Endometrial microvascular endothelial cells (primary cell): ENCODE results near the gene KSR1. TPM values are rescaled to one million over a fixed set of nuclear protein-coding genes. Genes with fewer than 3 reads are reported as not detected.
"Not testable (repeated sequence)": the region's sequence is repeated elsewhere in the genome, so short reads cannot be mapped to it uniquely, and the experiment has no call there.

ENCODE experiments used
- in situ Hi-C: cut with HindIII; loops from 2 replicates; pipeline ENCODE4 v1.10.0; 2017; ENCODE audit warnings: low sequenced_read_pairs, low pct_unique_long_range_greater_than_20kb; ENCODE audit errors: inconsistent ontology term
- total RNA-seq: library from RNA; depleted of rRNA; stranded (reverse); fragments of >200 nt; gene quantifications from one replicate; pipeline ENCODE4 v1.2.3, GENCODE V29; 2015; ENCODE audit errors: inconsistent ontology term

The KSR1 gene
- total RNA-seq: 29.9 TPM

DNA sequence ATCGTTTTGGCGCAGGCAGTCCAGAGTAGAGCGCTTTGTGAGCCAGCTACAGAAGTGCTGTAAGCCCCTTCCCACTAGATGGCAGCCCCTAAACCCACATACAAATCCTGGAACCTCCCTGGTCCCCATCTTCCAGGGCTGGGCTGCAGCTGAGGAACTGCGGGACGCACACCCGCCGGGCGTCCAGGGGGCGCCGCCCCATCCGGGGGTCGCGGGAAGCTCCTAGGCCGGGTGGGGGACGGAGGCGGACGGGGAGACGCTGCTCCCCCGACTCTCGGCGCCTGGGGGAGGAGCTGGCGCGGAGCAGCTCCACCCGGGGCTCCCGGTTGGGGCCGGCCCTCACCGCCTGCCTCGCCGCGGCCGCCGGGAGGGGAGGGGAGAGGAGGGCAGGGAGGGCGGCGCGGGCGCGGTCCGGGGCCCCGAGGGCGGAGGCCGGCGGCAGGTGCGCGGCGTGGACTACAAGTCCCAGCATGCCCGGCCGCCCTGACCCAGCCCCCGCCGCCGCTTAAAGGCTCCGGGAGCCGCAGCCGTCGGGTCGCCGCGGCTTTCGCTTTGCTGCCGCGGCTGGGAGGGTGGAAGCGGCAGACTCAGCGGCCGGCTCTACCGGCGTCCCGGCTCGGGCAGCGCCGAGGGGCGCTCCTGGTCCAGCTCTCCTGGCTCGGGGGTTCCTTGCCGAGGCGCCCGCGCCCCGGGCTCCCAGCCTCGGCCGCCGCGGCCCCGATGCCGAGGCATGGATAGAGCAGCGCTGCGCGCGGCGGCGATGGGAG lies at the start of gene KSR1:
Gene KSR1 (plus strand): TSS at position 535 of the 767 bp plus-strand sequence. CDS start 196 bp downstream, at position 731.
- in situ Hi-C loops: no loop called here

- in situ Hi-C loops: no loop called here
Observed at GRCh38 chr17:27407916-27408864, 48.1 kb upstream of the KSR1 start.

GRCh38 chr17:27408891-27409290 lies 47.4 kb upstream of the KSR1 start:
- in situ Hi-C loops: no loop called here

DNA sequence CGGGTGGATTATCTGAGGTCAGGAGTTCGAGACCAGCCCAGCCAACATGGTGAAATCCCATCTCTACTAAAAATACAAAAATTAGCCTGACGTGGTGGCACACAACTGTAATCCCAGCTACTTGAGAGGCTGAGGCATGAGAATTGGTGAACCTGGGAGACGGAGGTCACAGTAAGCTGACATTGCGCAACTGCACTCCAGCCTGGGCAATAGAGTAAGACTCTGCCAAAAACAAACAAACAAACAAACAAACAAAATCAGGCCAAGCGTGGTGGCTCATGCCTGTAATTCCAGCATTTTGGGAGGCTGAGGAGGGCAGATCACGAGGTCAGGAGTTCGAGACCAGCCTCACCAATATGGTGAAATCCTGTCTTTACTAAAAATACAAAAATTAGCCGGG lies 44.1 kb upstream of the KSR1 start:
- in situ Hi-C loops: not testable (repeated sequence)

- in situ Hi-C loops: no loop called here
Observed at GRCh38 chr17:27413315-27413714, 42.9 kb upstream of the KSR1 start.

- in situ Hi-C loops: no loop called here
Observed at GRCh38 chr17:27413792-27414191, 42.5 kb upstream of the KSR1 start.

DNA sequence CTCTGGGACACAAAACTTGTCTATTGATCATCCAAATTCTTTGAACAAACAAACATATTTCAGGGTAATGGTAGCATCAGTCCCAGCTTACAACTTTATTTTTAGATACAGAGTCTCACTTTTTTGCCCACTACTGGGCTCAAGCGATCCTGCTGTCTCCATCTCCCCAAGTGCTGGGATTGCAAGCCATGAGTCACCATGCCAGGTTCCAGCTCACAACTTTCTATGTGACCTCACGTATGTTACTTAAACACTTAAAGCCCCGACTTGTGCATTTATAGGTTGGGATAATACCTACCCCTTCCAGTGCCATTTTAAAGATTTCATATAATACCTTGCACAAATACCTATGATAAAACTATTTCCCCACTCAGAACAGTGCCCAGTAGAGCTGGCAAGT lies 42.0 kb upstream of the KSR1 start:
- in situ Hi-C loops: no loop called here

GRCh38 chr17:27414694-27415093 lies 41.6 kb upstream of the KSR1 start:
- in situ Hi-C loops: no loop called here

- in situ Hi-C loops: no loop called here
Observed at GRCh38 chr17:27415120-27415795, 41.0 kb upstream of the KSR1 start.

DNA sequence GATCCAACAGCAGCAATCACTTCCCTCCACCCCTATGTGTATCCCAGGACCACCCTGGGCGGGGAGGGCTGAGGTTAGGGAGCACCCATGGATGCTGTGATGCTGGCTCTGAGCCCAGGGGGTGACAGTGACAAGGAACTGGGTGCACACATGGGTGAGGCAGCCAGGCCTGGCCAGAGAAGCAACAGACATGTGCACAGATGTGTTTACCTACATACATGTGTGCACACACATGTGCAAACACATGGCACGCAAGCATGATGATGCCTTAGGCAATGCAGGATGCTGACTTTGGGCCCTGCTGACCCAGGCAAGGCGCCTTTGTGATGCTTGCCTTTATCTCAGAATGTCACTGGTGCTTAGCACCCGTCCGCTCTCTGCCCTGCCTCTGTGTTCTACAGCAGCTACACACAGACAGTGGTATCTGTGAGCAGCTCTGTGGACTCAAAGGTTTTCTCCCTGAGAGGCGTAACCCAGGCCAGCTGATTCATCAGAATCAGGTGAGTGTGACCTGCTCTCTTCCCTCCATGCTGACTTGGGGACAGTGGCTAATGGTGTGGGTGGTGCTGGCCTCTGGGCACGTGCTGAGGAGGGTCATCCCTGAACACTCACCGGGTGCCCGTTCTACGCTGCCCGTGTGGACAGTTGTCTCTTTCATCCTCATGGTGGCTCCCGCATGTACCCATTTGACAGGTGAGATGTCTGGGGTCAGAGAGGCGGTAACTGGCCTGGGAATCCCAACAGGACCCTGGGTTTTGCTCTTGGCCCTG lies 38.5 kb upstream of the KSR1 start:
- in situ Hi-C loops: no loop called here

DNA sequence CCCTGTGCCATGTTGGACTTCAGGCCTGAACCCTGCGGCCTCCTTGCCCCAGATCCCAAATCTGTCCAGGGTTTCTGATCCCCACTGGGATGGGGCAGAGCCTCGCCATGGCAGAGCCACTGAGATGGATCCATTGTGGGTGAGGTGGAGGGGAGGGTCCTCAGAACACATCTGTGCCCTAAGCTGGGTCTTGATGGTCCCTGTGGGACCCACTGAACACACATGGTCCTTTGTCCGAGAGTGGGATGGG lies 38.0 kb upstream of the KSR1 start:
- in situ Hi-C loops: no loop called here

DNA sequence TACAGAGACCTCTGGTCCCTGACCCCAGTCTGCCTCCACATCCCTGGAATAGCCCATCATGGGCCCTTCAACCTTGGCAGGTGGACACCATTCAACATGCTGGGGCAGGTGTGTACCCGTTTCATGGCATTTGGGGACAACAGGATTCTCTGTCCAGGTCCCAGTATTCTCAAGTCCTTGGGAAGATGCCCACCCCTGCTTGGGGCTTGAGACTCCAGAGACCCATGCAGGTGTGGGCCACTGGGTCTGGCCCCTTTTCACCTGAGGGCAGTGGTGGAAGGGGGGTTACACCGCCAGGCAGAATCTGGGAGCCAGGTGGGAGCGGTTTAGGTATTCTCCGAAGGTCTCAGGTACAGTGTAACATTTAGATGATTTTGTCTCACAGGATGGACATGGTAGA lies 37.1 kb upstream of the KSR1 start:
- in situ Hi-C loops: no loop called here

DNA sequence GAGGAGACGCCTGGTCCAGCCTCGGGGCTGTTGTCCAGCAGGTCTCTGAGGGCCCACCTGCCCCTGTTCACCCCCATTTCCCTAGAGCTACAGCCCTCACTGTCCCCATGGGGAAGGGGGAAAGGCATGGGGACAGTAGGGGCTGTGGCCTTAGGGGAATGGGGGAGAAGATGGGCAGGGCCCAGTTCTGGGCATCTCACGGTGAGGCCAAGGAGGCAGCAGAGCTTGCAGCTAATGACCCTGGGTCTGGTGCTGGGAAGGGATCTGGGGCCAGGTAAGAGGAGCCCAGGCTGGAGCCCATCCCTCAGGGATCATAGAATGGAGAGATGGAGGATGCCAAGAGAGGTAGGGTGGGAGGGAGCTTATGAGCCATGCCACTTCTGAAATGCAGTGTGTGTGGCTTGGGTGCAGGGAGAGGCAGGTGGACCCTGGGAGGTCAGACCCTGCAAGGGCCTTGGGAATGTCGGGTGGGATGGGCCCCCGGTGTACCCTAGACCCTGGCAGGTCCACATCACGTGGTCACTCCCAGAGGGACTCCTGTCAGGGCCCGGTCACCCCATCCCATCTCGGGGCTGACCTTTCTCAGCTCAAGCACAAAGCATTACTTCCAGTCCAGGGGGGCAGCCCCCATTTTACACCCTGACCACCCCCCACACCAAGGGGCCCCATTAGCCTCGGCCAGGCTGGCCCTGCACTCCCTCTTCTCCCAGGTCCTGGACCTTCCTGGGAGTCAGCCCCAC lies 35.9 kb upstream of the KSR1 start:
- in situ Hi-C loops: no loop called here

DNA sequence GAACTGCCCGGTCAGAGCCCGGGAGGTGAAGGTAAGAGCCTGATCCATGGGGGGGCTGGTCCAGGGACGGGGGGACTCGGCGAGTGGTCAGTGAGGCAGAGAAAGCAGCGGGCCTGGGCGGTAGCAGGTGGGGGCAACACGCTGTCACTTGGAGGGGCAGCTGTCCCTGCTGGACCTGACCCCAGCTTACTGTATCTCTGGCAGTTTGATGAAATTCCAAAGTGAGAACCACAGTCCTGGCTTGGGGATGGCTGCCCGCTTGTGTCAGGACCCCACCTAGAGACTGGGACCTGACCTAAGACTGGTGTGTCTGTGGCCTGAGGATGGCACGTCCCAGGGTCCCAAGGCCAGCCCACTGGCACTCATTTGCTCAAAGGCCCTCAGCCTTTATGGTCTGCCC lies 35.1 kb upstream of the KSR1 start:
- in situ Hi-C loops: no loop called here

GRCh38 chr17:27421626-27422025 lies 34.6 kb upstream of the KSR1 start:
- in situ Hi-C loops: not testable (repeated sequence)

GRCh38 chr17:27422601-27423000 lies 33.6 kb upstream of the KSR1 start:
- in situ Hi-C loops: no loop called here

DNA sequence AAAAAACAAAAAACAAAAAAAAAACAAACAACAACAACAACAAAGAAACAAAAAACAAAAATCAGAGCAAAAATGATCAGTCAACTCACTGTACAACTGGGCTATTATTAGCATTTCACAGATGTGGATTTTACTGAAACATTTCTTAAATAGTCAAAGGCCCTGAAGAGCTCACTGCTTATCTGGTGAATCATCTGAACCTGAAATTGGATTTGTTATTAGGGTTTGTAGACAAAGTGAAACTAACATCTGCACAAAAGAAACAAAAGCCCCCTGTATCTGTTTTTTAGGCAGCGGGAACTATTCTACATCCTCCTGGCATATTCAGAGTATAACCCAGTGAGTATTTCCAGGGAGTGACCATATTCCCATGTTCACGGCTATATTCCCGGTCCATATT lies 32.6 kb upstream of the KSR1 start:
- in situ Hi-C loops: no loop called here

- in situ Hi-C loops: no loop called here
Observed at GRCh38 chr17:27424516-27424915, 31.7 kb upstream of the KSR1 start.
